AG09319 (cell line): ENCODE measurements around the gene CMC1.

Source experiments
- DNase-seq: peaks from one replicate; pipeline ENCODE4 v3.0.0-alpha.2; 2010; ENCODE audit warnings: low read depth; ENCODE audit errors: extremely low read depth
- TF ChIP-seq, protein P1 (sequence below): IDR thresholded peaks from 2 replicates; pipeline ENCODE4 v1.5.1; 2011; ENCODE audit warnings: low read depth, mild to moderate bottlenecking, inconsistent platforms, low read length, moderate library complexity

The CMC1 gene

DNA sequence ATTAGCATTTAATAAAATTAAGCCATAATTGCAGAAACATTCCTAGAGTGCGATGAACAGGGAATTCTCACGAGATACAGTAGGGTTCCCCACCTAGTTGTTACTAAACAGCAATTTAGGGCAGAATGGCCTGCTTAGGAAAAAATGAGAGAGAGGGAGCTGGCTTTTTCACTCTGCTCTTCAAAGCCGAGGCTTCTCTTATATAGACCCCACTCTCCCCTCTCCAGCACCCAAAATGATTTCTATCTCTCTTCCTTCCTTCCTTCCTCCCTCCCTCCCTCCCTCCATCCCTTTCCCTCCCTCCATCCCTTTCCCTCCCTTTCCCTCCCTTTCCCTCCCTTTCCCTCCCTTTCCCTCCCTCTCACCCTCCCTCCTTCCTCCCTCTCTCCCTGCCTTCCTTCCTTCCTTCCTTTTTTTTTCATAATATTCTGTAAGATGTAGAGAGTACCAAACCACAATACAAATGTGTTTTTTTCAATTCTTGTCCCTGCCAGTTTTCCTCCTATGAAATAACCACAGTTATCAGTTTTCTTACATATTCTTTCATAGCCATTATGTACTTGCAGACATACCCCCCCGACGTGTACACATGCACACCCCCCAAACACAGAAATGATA, 59.0 kb downstream of the CMC1 start:
- DNase-seq = no peak
- TF ChIP-seq, protein P1, sequence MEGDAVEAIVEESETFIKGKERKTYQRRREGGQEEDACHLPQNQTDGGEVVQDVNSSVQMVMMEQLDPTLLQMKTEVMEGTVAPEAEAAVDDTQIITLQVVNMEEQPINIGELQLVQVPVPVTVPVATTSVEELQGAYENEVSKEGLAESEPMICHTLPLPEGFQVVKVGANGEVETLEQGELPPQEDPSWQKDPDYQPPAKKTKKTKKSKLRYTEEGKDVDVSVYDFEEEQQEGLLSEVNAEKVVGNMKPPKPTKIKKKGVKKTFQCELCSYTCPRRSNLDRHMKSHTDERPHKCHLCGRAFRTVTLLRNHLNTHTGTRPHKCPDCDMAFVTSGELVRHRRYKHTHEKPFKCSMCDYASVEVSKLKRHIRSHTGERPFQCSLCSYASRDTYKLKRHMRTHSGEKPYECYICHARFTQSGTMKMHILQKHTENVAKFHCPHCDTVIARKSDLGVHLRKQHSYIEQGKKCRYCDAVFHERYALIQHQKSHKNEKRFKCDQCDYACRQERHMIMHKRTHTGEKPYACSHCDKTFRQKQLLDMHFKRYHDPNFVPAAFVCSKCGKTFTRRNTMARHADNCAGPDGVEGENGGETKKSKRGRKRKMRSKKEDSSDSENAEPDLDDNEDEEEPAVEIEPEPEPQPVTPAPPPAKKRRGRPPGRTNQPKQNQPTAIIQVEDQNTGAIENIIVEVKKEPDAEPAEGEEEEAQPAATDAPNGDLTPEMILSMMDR = no peak

DNA sequence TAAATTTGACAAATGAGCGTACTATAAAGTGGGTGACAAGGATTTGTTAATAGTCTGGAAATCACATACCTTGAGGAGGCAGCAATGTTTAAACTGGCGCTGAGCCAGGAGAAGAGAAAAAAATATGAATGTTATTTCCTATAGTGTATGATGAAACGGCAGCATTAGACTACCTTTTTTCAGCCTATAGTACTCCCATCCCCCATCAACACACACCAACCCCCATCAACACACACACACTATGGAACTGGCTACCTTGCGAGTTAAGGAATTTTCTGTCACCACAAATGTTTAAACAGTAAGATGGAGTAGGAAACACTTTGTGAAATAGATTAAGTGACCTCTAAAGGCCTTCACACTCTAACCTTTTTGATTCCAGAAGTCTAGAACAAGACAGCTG, 60.3 kb downstream of the CMC1 start:
- TF ChIP-seq, protein P1 = no peak
- no peak for DNase-seq

DNA sequence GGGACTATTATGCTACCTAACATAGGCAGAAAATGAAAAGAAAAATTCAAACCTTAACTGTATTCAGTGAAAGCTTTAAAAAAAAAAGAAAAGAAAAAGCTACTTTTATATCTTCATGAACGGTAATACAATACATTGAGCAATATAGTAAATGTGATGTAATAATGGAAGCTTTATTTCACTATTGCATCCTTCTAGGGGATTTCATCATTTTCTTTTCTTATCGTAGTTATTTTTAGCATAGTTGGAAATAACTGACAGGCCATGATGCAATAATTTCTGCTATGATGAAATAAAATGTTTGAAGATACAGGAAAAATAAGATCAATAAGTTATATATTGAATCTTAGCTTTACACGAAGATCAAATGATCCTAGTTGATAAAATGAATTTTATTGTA, 66.8 kb downstream of the CMC1 start:
- TF ChIP-seq, protein P1 = no peak
- DNase-seq = no peak

DNA sequence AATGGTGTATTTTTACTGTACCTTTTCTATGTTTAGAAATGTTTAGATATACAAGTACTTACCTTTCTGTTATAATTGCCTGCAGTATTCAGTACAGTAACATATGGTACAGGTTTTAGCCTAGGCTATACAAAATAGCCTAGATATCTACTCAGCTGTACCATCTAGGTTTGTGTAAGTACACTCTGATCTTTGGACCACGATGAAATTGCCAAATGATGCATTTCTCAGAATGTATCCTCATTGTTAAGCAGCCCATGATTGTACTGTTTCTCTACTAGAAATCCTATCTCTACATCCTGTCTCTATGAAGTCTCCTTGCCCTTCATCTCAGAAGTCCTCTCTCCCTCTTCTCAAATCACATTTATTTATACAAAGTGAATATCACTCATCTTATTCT, 74.3 kb downstream of the CMC1 start:
- no peak for DNase-seq
- TF ChIP-seq, protein P1 = no peak

DNA sequence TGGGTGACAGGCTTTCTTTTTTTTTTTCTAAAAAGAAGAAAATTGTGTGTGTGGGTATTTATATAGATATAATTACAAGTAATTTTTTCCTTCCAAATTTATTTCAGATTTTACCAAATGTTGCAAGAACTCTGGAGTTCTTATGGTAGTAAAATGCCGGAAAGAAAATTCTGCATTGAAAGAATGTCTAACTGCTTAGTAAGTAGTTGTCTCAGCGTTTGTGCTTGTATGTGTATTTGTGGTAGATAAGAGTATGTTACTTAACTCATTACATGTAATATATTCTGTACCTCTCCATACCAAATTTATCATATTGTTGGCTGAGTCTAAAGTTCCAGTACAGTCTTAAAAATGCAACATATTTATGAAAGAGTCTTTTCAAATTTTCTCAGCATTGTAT, 74.8 kb downstream of the CMC1 start:
- TF ChIP-seq, protein P1 = no peak
- no peak for DNase-seq

DNA sequence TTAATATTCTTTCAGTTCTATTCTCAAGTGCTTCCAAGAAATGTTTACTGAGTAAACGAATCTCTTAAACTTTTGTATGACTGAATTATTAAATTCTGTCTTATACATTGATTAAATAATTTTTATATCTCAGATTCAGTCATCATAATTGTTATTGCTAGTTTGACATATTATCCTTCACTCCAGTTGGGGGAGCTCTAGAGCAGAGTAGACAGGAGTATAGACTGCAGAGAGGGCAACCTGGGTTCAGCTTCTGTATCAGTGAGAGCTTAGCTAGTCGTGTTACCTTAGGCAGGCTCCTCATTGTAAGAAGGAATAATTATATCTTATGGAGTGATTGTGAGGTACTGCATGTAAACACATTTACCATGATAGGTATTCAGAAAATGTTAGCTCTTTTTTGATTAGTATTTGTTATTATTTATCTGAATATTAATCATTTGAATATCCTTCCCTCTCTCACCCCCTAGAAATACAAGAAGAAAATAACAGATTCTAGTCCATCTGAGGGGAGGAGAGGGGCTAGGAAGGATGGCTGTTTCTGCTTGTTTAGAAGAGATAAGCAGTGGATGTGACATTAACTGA, 76.1 kb downstream of the CMC1 start:
- TF ChIP-seq, protein P1 = peak; percentile 62
- no peak for DNase-seq

DNA sequence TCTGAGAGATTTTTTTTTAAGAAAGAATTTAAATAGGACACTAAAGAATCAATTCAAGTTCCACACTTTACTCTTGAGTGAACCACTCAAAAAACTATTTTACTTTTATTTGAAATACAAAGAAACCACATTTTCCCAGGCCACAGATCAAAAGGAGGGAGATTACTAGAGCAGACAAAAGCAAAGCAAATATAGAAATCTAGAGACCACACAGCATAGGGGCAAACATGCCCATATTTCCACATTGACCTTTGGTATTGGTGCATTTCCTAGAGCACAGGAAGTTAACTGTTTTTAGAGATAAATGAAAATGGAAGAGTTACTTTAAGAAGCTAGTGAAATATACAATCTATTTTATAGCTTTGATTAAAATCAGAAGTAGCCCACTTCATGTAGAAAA, 79.6 kb downstream of the CMC1 start:
- DNase-seq = no peak
- TF ChIP-seq, protein P1 = no peak
